ENCODE data around the gene ZNF396.

The ZNF396 gene

DNA sequence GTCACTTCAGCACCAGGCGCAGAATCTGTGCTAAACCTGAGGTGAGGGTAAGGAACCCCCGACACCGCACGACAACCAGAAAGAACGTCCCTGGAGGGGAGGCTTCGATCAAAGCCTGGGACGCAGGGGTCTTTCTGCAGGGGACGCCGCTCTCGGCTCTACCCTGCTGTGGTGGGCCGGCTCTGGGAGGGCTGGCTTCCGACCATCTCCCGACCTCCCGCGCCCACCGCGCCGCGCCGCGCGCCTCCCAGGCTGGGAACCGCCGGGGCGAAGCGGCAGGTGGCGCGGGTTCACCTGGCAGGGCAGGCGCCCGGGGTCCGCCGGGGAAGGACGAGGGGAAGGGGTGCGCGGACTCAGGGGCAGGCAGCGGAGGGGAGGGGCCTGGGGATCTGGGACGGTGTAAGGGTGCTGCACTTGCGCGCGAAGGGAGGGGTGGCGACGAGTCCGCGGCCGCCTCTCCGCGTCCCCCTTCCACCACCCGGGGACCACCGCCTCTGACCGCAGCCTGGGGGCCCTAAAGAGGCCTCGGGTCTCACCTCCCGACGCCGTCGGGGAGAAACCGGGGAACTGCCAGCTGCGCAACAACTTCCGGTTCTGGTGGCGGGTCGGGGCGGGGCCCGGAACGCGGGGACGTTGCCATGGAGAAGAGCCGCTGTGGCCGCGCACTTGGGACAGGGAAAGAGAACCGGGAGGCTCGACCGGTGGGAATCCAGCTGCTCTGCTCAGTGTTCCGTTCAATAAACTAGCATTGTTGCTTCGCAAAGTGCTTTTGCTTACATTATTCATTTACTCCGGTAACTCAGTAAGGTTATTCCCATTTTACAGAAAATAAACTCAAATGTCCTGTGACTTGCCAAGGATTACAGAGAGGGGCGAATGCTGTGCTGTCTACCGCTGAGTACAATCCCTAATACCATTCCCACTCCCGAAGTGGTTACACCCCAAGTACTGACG, at the start of gene ZNF396:
Gene ZNF396 (minus strand): TSS at position 596 of the 954 bp plus-strand sequence. CDS start 3,045 bp downstream, outside the sequence.
- peak; percentile 61 for DNase-seq

DNA sequence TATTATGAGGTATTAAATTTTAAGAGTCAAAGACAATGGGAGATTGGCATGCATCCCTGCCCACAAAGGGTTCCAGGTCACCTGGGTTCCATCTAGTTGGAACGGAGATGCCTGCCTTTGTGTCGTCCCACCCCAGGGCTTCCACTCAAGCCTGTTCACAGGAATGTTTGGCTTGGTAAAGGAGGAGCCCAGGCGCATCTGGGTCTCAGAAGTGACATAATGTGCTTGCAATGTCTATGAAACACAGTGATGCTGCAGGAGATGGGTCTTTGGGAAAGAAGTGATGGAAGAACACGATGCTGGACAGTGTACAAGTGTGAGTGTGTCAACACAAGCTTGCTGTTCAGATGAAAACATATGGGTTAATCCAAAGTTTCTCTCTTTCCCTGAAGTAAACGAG, 49.6 kb upstream of the ZNF396 start:
- no peak for DNase-seq

DNA sequence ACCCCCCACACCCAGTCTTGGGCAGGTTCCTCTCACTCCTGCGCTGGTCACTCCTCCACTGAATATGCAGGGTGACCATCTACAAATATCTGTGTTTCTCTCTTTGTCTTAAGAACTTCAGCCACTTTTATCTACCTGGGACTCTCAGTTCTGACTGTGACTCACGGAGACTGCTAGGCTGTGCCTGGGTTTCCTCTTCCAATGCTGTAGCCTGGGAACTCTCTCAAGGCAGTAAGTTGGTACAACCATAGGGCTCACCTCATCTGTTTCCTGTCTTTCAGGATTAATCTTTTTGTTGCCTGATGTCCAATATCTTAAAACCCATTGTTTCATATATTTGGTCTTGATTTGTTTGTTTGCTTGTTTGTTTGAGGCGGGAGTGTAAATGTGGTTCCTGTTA, 47.2 kb upstream of the ZNF396 start:
- no peak for DNase-seq

DNA sequence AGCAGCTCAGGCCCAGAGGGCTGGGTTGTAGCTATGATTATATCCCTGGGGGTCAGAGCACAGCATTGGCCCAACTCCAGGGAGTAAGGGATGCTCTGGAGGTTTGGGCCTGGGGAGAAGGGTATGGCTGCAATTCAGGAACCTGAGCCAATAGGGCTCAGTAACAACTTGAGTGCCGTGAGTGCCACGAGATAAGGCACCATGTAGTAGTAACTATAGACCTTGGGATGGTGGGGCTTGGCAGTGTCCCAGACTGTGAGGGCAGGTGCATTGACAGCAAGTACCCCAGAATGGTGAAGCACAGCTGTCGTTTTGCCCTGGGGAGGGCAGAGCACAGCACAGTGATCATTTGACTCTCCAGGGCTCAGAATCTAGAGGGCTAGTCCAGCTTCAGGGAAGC, 45.1 kb upstream of the ZNF396 start:
- no peak for DNase-seq

DNA sequence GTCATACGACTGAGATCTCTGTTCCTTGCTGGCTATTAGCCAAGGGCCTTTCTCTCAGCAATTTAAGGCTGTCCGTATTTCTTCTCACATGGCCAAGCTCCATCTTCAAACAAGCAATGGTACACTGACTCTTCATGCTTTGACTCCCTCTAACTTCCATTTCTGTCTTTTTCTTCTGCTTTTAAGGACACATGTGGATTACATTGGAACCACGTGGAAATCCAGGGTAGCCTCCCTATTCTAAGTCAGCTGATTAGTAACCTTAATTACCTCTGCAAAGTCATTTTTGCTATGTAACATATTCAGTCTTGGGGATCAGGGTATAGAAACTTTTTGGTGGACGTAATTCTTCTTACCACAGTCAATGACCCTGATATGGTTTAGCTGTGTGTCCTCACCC, 41.5 kb upstream of the ZNF396 start:
- no peak for DNase-seq

DNA sequence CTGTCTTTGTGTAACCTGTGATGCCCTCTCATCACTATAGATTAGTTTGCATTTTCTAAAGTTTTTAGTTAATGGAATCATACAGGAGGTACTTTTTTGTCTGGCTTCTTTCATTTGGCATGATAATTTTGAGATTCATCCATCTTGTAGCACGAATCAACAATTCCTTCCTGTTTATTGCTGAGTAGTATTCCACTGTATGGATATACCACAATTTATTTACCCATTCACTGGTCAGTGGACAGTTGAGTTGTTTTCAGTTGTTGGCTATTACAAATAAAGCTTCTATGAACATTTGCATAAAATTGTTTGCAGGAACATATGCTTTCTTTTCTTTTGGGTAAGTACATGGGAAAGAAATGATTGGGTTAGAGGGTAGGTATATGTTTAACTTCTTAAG, 40.1 kb upstream of the ZNF396 start:
- no peak for DNase-seq

DNA sequence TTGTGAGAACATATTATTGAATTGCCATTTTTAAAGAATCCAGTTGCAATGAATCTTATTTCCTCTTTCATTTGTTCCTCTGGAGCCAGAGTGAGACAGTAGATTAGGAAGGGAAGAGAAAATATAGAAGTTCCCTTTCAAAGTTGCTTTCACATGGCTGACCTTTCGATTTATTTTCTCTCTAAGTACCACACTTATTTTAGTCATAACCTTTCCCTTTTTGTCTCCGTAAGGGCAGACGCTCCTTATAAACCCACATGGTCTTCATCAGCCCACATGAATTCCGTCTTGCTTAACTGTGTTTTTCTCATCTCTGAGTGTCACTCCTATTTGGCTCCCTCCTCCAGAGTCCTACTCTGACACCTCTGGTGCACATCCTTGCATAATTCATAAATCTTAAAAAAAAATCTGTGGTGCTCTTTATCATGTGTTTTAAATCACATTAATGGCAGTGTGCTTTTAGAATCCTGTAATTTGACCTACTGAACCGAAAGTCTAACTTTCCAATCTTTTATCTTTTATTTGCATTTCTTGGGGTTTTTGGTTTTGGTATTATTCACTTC, 38.5 kb upstream of the ZNF396 start:
- DNase-seq: no peak

DNA sequence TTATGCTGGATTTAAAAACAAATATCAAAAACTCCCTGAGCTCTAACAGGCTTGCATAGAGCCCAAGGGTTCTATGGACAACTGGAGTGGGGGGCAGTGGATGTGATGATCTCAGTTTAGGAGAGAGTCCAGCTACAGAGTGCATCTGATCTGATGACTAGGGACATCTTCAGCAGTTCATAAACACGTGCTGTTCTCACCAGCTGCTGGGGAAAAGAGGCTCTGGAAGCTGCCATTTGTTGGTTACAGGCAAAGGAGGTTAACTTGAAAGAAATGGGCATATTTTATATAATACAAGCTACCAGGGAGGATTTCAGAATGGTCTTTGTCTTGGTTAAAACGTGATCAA, 36.0 kb upstream of the ZNF396 start:
- DNase-seq: no peak

DNA sequence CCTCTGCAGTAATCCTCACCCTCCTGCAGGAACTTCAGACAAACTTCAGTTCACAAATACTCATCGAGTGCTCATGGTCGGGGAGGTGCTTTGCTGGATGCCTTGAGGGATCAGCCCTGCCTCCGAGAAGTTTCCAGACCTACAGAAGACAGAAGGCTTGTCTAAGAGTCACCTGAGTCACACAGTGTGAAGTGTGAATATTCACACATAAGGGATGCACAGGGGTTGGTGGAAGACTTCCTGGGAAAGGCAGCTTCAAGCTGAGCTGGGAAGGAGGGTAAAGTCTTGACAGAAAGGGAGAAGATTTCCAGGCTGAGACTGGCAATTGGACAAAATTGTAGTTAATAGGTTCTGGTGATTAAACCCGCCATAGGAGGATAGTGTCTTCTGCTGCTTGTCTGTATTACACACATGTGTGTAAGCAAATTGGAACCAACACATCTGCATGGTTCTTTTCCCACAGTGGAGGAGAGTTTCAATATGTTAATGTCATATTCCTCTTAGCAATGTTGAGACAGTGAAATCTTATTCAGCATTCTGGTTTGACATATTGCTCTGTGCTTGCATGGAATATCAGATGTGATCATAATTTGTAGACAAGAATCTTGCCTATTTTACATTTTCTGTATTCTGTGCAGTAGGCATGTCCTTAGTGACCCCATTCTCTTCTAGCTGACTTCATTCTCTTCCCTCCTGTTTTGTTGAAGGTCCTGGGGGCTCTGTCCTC, 34.7 kb upstream of the ZNF396 start:
- no peak for DNase-seq

DNA sequence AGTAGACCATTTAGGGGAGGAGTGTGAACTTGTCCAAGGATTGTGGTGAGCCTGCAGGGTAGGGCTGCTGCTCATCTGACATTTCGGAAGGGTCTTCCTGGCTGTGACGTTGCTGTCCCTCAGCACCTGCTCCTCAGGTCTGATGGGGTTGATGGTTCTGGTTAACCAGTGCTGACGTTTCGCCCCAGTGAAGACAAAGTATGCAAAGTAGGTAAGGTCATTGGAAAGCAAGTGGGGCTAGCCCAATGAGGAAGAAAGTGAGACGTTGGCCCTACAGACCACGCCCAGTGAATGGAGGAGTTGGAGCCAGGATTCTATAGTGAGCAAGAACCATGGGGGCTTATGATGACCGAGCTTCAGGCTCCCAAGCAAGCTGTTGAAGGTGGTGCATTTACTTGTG, 33.4 kb upstream of the ZNF396 start:
- DNase-seq: no peak

DNA sequence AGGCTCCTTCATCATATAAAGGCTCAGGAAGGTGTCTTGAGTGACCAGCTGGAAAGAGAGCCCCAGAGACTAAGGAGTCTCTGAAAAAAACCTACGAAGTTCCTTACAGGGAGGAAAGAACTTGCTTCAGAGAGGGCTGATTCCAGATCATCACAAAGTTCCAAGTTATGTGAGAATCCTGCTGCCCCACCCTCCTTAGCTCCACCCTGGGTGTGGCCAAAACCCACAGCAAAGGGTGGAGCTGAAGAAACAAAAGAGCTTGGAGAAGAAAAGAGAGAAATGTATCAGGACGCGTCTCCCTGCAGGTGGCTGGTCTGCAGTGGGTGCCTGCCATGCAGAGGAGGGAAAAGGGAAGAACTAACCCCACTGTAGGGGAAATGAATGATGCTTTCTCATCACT, 32.8 kb upstream of the ZNF396 start:
- no peak for DNase-seq

DNA sequence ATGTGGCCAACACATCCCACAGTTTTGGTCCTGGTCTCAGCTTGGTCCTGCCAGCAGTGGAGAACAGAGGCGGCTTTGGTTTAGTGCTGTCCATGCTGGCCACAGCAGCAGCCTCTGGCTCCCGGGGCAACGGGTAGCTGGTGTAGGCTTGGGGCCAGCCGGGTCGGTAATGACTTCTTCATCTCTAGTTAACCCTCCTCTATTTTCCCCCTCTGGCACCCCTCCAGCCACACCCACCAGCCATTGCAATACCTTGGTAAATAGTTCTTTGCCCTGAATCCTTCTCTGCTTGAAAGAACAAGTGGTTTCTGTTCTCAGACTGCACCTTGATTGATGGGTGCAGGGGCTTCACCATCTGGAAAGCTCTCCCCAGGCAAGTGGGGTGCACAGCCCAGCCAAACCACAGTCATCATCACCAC, 31.7 kb upstream of the ZNF396 start:
- no peak for DNase-seq

DNA sequence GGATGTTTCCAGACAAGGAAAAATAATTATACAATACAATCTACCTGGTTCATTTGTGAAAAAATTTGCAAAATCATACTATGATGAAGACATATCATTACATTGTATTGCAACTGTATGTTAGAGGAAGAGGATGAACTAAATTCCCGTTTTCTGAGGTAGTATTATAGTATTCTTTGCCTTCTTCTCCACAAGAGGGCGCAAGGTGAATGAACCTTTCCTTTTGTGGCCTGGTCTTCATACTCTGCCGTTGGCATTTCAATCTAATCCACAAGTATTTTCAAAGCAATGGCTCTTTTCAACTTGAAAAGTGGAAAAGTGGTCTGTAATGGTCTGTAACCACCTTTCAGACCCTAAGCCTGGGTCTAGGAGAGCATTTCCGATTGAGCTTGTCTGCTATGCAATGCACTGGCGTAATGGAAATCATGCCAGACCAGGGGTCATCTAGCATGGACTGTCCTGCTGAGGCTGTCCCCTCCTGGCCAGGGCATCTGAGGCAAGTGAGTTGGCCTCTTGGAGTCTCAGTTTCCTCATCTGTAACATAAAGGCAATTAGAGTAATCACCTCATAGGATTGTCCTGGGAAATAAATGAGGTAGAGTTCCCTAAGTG, 30.8 kb upstream of the ZNF396 start:
- peak; percentile 69 for DNase-seq

DNA sequence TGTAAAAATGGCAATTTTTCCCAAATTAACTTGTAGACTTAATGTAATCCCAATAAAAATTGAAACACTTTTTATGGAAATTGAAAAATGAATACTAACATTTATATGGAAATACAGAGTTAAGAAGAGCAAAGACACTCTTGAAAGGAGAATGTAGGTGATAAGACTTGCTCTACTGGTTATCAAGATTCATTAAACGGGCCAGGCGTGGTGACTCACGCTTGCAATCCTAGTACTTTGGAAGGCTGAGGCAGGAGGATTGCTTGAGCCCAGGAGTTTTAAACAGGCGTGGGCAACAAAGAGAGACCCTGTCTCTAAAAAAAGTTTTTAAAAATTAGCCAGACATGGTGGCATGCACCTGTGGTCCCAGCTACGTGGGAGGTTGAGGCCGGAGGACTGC, 29.5 kb upstream of the ZNF396 start:
- no peak for DNase-seq

DNA sequence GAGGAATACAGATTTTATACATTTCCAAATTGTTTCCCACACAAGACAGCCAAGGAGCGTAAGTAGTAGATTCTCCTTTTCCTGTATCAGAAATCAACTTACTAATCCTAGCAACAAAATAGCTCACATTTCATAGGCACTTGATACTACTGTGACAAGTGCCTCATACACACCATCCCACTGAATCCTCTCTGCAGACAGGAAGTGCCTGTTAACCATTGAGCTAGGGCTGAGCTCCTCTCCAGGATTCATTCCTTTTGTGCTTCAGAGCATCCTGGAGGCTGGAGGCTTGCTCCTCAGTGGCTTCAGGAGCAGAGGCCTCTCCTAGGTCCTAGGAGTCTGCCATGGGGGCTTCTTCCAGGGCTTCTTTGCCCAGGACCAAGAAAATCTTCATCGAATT, 20.8 kb upstream of the ZNF396 start:
- no peak for DNase-seq

DNA sequence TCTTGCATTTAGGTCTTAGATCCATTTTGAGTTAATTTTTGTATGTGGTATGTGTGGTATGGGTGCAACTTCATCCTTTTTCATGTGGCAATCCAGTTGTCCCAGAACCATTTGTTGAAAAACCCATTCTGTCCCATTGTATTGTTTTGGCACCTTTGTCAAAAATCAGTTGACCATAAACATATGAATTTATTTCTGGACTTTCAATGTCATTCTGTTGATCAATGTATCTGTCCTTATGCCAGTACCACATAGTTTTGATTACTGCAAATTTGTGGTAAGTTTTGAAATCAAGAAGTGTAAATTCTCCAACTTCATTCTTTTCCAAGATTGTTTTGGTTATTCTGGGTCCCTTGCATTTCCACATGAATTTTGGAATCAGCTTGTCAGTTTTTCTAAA, 16.6 kb upstream of the ZNF396 start:
- DNase-seq: no peak

DNA sequence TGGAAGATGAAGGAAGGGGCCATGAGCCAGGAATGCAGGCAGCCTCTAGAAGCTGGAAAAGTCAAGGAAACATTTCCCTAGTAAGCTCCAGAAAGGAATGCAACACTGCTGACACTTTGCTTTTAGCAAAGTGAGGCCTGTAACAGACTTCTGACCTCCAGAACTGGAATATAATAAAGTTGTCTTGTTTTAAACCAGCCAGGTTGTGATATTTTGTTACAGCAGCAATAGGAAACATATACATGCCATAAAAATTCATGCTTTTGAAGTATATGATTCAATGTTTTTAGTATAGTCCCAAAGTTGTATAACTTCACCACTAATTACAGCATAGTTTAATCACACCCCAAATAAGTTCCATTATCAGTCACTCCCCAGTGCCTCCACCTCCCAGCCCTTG, 15.2 kb upstream of the ZNF396 start:
- no peak for DNase-seq

DNA sequence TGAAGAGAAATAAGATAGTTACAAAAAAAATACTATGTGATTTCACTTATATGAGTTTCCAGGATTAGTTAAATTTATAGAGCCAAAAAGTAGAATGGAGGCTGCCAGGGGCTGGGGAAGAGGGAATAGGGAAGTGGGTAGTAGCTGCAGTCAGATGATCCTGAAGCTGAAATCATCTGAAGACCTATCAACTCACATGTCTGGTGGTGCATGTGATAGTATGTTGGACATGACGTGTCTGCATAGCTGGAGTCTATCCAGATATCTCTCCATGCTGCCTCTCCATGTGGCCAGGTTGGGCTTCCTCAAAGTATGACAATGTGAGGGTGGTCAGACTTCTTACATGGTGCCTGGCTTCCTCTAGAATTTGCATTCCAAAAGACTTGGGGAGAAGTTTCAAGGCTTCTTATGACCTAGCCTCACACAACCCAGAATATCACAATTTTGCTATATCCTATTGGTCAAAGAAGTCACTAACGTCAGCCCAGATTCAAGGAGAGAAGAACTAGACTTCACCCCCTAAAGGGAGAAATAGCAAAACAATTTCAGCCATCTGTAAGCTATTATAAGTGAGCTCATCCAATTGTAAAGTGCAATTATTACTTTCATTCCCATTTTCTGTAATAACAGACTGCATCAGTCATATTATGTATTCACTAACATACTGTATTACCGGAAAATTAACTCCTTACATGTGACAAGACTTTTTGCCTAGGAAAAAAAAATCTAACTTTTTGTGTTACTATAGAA, 14.0 kb upstream of the ZNF396 start:
- no peak for DNase-seq

DNA sequence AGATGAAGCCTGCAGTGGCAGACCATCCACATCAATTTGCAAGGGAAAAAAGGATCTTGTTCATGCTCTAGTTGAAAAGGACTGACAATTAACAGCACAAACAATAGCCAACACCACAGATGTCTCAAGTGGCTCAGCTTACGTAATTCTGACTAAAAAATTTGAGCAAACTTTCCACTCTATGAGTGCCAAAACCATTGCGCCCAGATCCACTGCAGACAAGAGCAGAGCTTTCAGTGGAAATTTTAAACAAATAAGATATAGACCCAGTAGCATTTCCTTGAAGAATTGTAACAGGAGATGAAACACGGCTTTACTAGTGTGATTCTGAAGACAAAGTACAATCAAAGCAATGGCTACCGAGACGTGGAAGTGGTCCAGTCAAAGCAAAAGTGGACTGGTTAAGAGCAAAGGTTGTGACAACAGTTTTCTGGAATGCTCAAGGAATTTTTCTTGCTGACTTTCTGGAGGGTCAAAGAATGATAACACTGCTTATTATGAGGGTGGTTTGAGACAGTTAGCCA, 12.0 kb upstream of the ZNF396 start:
- no peak for DNase-seq

DNA sequence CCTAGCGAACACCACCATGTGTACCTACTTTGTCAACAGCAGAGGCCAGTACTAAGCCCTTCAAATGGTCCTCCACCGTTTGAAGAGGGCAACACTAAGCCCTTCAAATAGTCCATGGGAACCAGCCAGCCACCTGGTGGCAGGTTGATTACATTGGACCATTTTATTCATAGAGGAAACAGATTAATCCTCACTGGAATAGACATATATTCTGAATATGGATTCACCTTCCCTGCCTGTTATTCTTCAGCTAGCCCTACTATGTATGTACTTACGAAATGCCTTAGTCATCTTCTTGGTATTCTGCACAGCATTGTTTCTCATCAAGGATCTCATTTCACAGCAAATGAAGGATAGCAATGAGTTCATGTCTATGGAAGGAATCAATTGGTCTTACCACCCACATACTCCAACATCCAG, 10.0 kb upstream of the ZNF396 start:
- DNase-seq: peak; percentile 66

DNA sequence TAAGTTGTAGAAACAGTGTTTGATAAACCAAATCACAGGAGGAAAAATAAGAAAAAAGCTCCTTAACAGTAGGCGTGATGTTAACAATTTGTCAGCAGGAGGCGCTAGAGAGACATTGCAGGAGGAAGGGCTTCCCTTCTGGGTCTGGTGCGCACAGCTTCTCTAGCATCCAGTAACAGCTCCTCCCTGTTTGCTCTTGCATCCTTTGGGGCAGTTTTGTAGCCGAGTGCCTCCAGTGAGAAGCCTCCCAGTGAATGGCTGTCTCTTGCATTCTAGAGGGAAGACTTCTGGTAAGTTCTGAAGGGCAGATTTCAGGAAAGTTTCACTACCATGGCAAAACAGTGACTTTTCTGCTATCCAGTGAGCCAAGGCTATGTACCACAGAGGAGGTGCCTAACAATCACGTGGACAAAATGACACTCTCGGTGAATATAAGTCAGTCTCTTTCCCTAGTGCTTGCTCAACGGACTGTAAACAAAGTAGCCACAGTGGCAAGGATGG, 9.5 kb upstream of the ZNF396 start:
- peak; percentile 75 for DNase-seq

DNA sequence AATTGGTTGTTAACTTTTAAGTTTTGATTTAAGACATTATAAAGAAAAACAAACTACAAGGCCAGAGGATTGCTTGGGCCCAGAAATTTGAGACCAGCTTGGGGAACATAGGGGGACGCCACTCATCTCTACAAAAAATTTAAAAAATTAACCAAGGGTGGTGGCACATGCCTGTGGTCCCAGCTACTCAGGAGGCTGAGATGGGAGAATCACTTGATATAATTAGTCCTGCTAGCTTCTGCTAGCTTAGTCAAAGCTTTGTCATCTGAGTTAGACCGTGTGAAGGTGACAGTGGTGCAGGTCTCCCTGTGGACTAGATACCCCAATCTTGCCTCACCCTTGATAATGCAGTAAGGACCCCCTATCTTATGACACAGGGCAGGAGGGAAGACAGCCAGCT, 6.0 kb upstream of the ZNF396 start:
- no peak for DNase-seq
